Naive thymus-derived CD4-positive, alpha-beta T cell (primary cell): ENCODE results near the gene BRINP3. TPM values are rescaled to one million over a fixed set of nuclear protein-coding genes. Genes with fewer than 3 reads are reported as not detected.
"Not testable (repeated sequence)": the region's sequence is repeated elsewhere in the genome, so short reads cannot be mapped to it uniquely, and the experiment has no call there.

Source experiments
- ATAC-seq: fragments of 150-1000 bp; cut with Tn5 transposase; 2 replicates; pipeline ENCODE4 v1.10.0; 2021; ENCODE audit warnings: mild to moderate bottlenecking, moderate library complexity
- CTCF ChIA-PET: fragments of 350-600 bp; sonication (Branson Sonifier 250); formaldehyde crosslinking; loops from one replicate; lab custom pipeline; 2021; ENCODE audit warnings: antibody characterized with exemption; lab: Charles Lee
- POLR2A ChIA-PET: fragments of 350-600 bp; sonication (Branson Sonifier 250); formaldehyde crosslinking; loops from one replicate; lab custom pipeline; 2021; ENCODE audit warnings: antibody characterized with exemption, inconsistent platforms; lab: Charles Lee
- DNase-seq, 9 donors: peaks; one replicate each; pipeline versions ENCODE4 v3.0.0 to v3.0.0-alpha.2; 2020 to 2022; ENCODE audit warnings: mixed read lengths in 1 of 9
- H3K27ac ChIP-seq: one replicate; pipeline ENCODE4 v1.7.0; 2013; ENCODE audit warnings: mild to moderate bottlenecking, low read depth, low read length, moderate library complexity
- H3K27me3 ChIP-seq, 2 donors: one replicate each; pipeline ENCODE4 v1.7.0; 2013; ENCODE audit warnings: low read length in 2 of 2, mild to moderate bottlenecking in 2 of 2, moderate library complexity in 2 of 2; ENCODE audit not compliant: control insufficient read depth in 2 of 2, insufficient read depth in 2 of 2
- H3K36me3 ChIP-seq, 3 experiments: 1 replicate in 2 of 3; 2 replicates in 1 of 3; pipeline ENCODE4 v1.7.0; 2013; ENCODE audit warnings: low read length in 3 of 3, mild to moderate bottlenecking in 3 of 3, moderate library complexity in 1 of 3; ENCODE audit not compliant: insufficient read depth in 3 of 3, control insufficient read depth in 2 of 3
- H3K4me1 ChIP-seq, 2 donors: one replicate each; pipeline ENCODE4 v1.7.0; 2013; ENCODE audit warnings: low read length in 2 of 2, mild to moderate bottlenecking in 2 of 2, moderate library complexity in 1 of 2; ENCODE audit not compliant: control insufficient read depth in 2 of 2, insufficient read depth in 2 of 2
- H3K4me3 ChIP-seq: 2 replicates; pipeline ENCODE4 v1.7.0; 2013; ENCODE audit warnings: mild to moderate bottlenecking, low read length
- H3K9me3 ChIP-seq, 3 experiments: 1 replicate in 2 of 3; 2 replicates in 1 of 3; pipeline ENCODE4 v1.7.0; 2013; ENCODE audit warnings: low read length in 3 of 3; ENCODE audit not compliant: control insufficient read depth in 2 of 3
- H3K27ac Mint-ChIP-seq, 9 donors: one replicate each; pipeline ENCODE4 v1.8.0; 2020 to 2022; ENCODE audit warnings: mixed read lengths in 9 of 9, mild to moderate bottlenecking in 8 of 9, moderate library complexity in 5 of 9, inconsistent platforms in 2 of 9
- H3K27me3 Mint-ChIP-seq, 5 donors: one replicate each; pipeline ENCODE4 v1.8.0; 2021 to 2022; ENCODE audit warnings: mixed read lengths in 5 of 5, mild to moderate bottlenecking in 1 of 5
- H3K36me3 Mint-ChIP-seq, 5 donors: one replicate each; pipeline ENCODE4 v1.8.0; 2020 to 2022; ENCODE audit warnings: mixed read lengths in 5 of 5, mild to moderate bottlenecking in 3 of 5, inconsistent platforms in 1 of 5
- H3K4me1 Mint-ChIP-seq, 7 donors: one replicate each; pipeline ENCODE4 v1.8.0; 2020 to 2022; ENCODE audit warnings: mixed read lengths in 7 of 7, mild to moderate bottlenecking in 3 of 7, inconsistent platforms in 1 of 7
- H3K4me3 Mint-ChIP-seq, 10 donors: one replicate each; pipeline ENCODE4 v1.8.0; 2020 to 2022; ENCODE audit warnings: mild to moderate bottlenecking in 10 of 10, mixed read lengths in 10 of 10, moderate library complexity in 6 of 10, inconsistent platforms in 2 of 10
- H3K9me3 Mint-ChIP-seq, 11 donors: one replicate each; pipeline ENCODE4 v1.8.0; 2020 to 2022; ENCODE audit warnings: mixed read lengths in 11 of 11, mild to moderate bottlenecking in 4 of 11, inconsistent platforms in 1 of 11, moderate library complexity in 1 of 11
- intact Hi-C, 2 donors: fragments of 100-400 bp; cut with micrococcal nuclease; formaldehyde crosslinking; loops; one replicate each; pipeline ENCODE4 v1.15.1; 2023
- polyA plus RNA-seq, 2 donors: library from polyadenylated mRNA; unstranded; fragments of 300-500 nt; fragmentation: Illumina TruSeq; gene quantifications; one replicate each; pipeline ENCODE4 v1.2.3, GENCODE V29; 2021
- total RNA-seq, 6 experiments: library from RNA in 5 of 6; stranded (reverse) in 5 of 6; gene quantifications; 1 replicate in 5 of 6; 2 replicates in 1 of 6; pipeline ENCODE4 v1.2.3 and lab custom pipeline; 2021 to 2026

The BRINP3 gene
- total and polyA plus RNA-seq, 7 experiments from 2014 or later, result not detected

- Mint-ChIP-seq H3K4me3 (no peak overlapping the region), H3K27me3 (no peaks in the 10 kb centered on the region), H3K9me3 (peaks cover 0 to 28% (median 8%) of the 10 kb centered on the region in 11 donors), H3K36me3 (no peaks in the 10 kb centered on the region), H3K27ac (no peak overlapping the region), H3K4me1 (no peaks in the 10 kb centered on the region)
- no peaks in the 10 kb centered on the region for H3K4me1 ChIP-seq
- no peaks in the 10 kb centered on the region for H3K36me3 ChIP-seq
- no peak overlapping the region for H3K4me3 ChIP-seq
- H3K27ac ChIP-seq, result no peak overlapping the region
- intact Hi-C loops, result no loop called here
- DNase-seq, result no peak
- ATAC-seq, result no peak
- ChIA-PET POLR2A (no interaction called here), CTCF (no interaction called here)
- H3K9me3 ChIP-seq, result no peaks in the 10 kb centered on the region
- no peaks in the 10 kb centered on the region for H3K27me3 ChIP-seq
Observed at GRCh38 chr1:190138266-190138665, 339.4 kb downstream of the BRINP3 start.

- ATAC-seq (no peak), DNase-seq (no peak)
- Mint-ChIP-seq H3K36me3 (no peaks in the 10 kb centered on the region), H3K4me1 (no peaks in the 10 kb centered on the region), H3K9me3 (peaks cover 0 to 15% (median 4%) of the 10 kb centered on the region in 11 donors), H3K27ac (no peak overlapping the region), H3K4me3 (no peak overlapping the region), H3K27me3 (no peaks in the 10 kb centered on the region)
- intact Hi-C loops, result no loop called here
- CTCF ChIA-PET, result no interaction called here
- POLR2A ChIA-PET, result no interaction called here
- Histone ChIP-seq H3K36me3 (no peaks in the 10 kb centered on the region), H3K9me3 (no peaks in the 10 kb centered on the region), H3K27ac (no peak overlapping the region), H3K27me3 (no peaks in the 10 kb centered on the region), H3K4me1 (no peaks in the 10 kb centered on the region), H3K4me3 (no peak overlapping the region)
Observed at GRCh38 chr1:190129366-190129765, 348.3 kb downstream of the BRINP3 start.

- Mint-ChIP-seq H3K27ac (no peak overlapping the region), H3K36me3 (no peaks in the 10 kb centered on the region), H3K4me3 (no peak overlapping the region), H3K4me1 (no peaks in the 10 kb centered on the region), H3K9me3 (peaks cover 0 to 10% (median 0%) of the 10 kb centered on the region in 11 donors), H3K27me3 (no peaks in the 10 kb centered on the region)
- DNase-seq (no peak), ATAC-seq (no peak)
- ChIA-PET CTCF (no interaction called here), POLR2A (no interaction called here)
- H3K9me3 ChIP-seq, result no peaks in the 10 kb centered on the region
- no peaks in the 10 kb centered on the region for H3K27me3 ChIP-seq
- no peaks in the 10 kb centered on the region for H3K4me1 ChIP-seq
- intact Hi-C loops, result no loop called here
- no peak overlapping the region for H3K4me3 ChIP-seq
- no peaks in the 10 kb centered on the region for H3K36me3 ChIP-seq
- no peak overlapping the region for H3K27ac ChIP-seq
Observed at GRCh38 chr1:190126728-190127127, 350.9 kb downstream of the BRINP3 start.

- Mint-ChIP-seq H3K4me1 (no peaks in the 10 kb centered on the region), H3K27ac (no peak overlapping the region), H3K27me3 (no peaks in the 10 kb centered on the region), H3K36me3 (no peaks in the 10 kb centered on the region), H3K4me3 (no peak overlapping the region), H3K9me3 (peaks cover 0 to 6% (median 0%) of the 10 kb centered on the region in 11 donors)
- H3K27me3 ChIP-seq, result no peaks in the 10 kb centered on the region
- no peaks in the 10 kb centered on the region for H3K36me3 ChIP-seq
- DNase-seq, result no peak
- no peak overlapping the region for H3K4me3 ChIP-seq
- ATAC-seq, result no peak
- intact Hi-C loops, result no loop called here
- H3K4me1 ChIP-seq, result no peaks in the 10 kb centered on the region
- ChIA-PET CTCF (no interaction called here), POLR2A (no interaction called here)
- H3K27ac ChIP-seq, result no peak overlapping the region
- H3K9me3 ChIP-seq, result no peaks in the 10 kb centered on the region
Observed at GRCh38 chr1:190124068-190124467, 353.6 kb downstream of the BRINP3 start.

GRCh38 chr1:190120564-190120963, 357.1 kb downstream of the BRINP3 start:
- H3K9me3 ChIP-seq, H3K27ac Mint-ChIP-seq, CTCF ChIA-PET, H3K4me1 ChIP-seq, H3K4me1 Mint-ChIP-seq, H3K36me3 ChIP-seq, intact Hi-C loops, H3K27me3 ChIP-seq, H3K27ac ChIP-seq, POLR2A ChIA-PET, ATAC-seq, DNase-seq, H3K4me3 ChIP-seq, H3K4me3 Mint-ChIP-seq, H3K36me3 Mint-ChIP-seq, H3K27me3 Mint-ChIP-seq: not testable (repeated sequence)
- H3K9me3 Mint-ChIP-seq, result peaks cover 0 to 11% (median 2%) of the 10 kb centered on the region in 11 donors

- POLR2A ChIA-PET, result no interaction called here
- Mint-ChIP-seq H3K4me1 (no peaks in the 10 kb centered on the region), H3K27me3 (no peaks in the 10 kb centered on the region), H3K36me3 (no peaks in the 10 kb centered on the region), H3K4me3 (no peak overlapping the region), H3K27ac (no peak overlapping the region), H3K9me3 (peaks cover 0 to 15% (median 2%) of the 10 kb centered on the region in 11 donors)
- H3K36me3 ChIP-seq, result no peaks in the 10 kb centered on the region
- H3K9me3 ChIP-seq, result no peaks in the 10 kb centered on the region
- no peaks in the 10 kb centered on the region for H3K4me1 ChIP-seq
- H3K27ac ChIP-seq, result no peak overlapping the region
- no peak for DNase-seq
- intact Hi-C loops, result no loop called here
- CTCF ChIA-PET, result no interaction called here
- no peak for ATAC-seq
- no peak overlapping the region for H3K4me3 ChIP-seq
- H3K27me3 ChIP-seq, result no peaks in the 10 kb centered on the region
Observed at GRCh38 chr1:190119683-190120082, 358.0 kb downstream of the BRINP3 start.

GRCh38 chr1:190116921-190117320, 360.7 kb downstream of the BRINP3 start:
- no peaks in the 10 kb centered on the region for H3K36me3 Mint-ChIP-seq
- no peaks in the 10 kb centered on the region for H3K27me3 ChIP-seq
- peaks cover 0 to 15% (median 4%) of the 10 kb centered on the region in 11 donors for H3K9me3 Mint-ChIP-seq
- no peaks in the 10 kb centered on the region for H3K27me3 Mint-ChIP-seq
- no peaks in the 10 kb centered on the region for H3K4me1 ChIP-seq
- H3K36me3 ChIP-seq, result no peaks in the 10 kb centered on the region
- H3K4me1 Mint-ChIP-seq, result no peaks in the 10 kb centered on the region
- ChIA-PET POLR2A (no interaction called here), CTCF (no interaction called here)
- no peak overlapping the region for H3K4me3 Mint-ChIP-seq
- H3K27ac Mint-ChIP-seq, result no peak overlapping the region
- intact Hi-C loops, result no loop called here
- ATAC-seq, result no peak
- H3K4me3 ChIP-seq, result no peak overlapping the region
- H3K9me3 ChIP-seq, result peaks cover 0 to 3% (median 0%) of the 10 kb centered on the region in 3 experiments
- DNase-seq, result no peak
- no peak overlapping the region for H3K27ac ChIP-seq
